ENCODE data around the gene RWDD1.

The RWDD1 gene

GRCh38 chr6:116530436-116530835 lies 40.9 kb upstream of the RWDD1 start:
- no peak for TF ChIP-seq CTCF (conservative IDR thresholded peaks at IDR 0.05; ENCODE audit: low read length)
- no peak overlapping the region for H3K4me3 ChIP-seq (ENCODE audit: low read length)
- DNase-seq (ENCODE audit: low read depth): no peak

GRCh38 chr6:116531675-116532570 lies 39.4 kb upstream of the RWDD1 start:
- TF ChIP-seq CTCF (conservative IDR thresholded peaks at IDR 0.05; ENCODE audit: low read length): peak; percentile 90
- DNase-seq (ENCODE audit: low read depth): peak; percentile 74
- no peak overlapping the region for H3K4me3 ChIP-seq (ENCODE audit: low read length)

- no peak overlapping the region for H3K4me3 ChIP-seq (ENCODE audit: low read length)
- TF ChIP-seq CTCF (conservative IDR thresholded peaks at IDR 0.05; ENCODE audit: low read length): peak; percentile 19; the same call in 1 of the 2 replicates
- DNase-seq (ENCODE audit: low read depth): no peak
These were observed 37.9 kb upstream of the RWDD1 start for GRCh38 chr6:116533233-116533957.

- DNase-seq (ENCODE audit: low read depth): no peak
- H3K4me3 ChIP-seq (ENCODE audit: low read length): no peak overlapping the region
- no peak for TF ChIP-seq CTCF (conservative IDR thresholded peaks at IDR 0.05; ENCODE audit: low read length)
These were observed 36.2 kb upstream of the RWDD1 start for GRCh38 chr6:116535109-116535508.

GRCh38 chr6:116536216-116536621 lies 35.1 kb upstream of the RWDD1 start:
- no peak overlapping the region for H3K4me3 ChIP-seq (ENCODE audit: low read length)
- peak; percentile 73 for TF ChIP-seq CTCF (conservative IDR thresholded peaks at IDR 0.05; ENCODE audit: low read length)
- peak; percentile 66 for DNase-seq (ENCODE audit: low read depth)

- no peak for TF ChIP-seq CTCF (conservative IDR thresholded peaks at IDR 0.05; ENCODE audit: low read length)
- H3K4me3 ChIP-seq (ENCODE audit: low read length): no peak overlapping the region
- DNase-seq (ENCODE audit: low read depth): no peak
These were observed 28.9 kb upstream of the RWDD1 start for GRCh38 chr6:116542426-116542825.

Data from AG10803 (cell line).